Measurements from ENCODE around the gene TBCK. TPM values are rescaled to one million over a fixed set of nuclear protein-coding genes. Genes with fewer than 3 reads are reported as not detected.

The TBCK gene
- total RNA-seq, 1 donor: 68.8 TPM

DNA sequence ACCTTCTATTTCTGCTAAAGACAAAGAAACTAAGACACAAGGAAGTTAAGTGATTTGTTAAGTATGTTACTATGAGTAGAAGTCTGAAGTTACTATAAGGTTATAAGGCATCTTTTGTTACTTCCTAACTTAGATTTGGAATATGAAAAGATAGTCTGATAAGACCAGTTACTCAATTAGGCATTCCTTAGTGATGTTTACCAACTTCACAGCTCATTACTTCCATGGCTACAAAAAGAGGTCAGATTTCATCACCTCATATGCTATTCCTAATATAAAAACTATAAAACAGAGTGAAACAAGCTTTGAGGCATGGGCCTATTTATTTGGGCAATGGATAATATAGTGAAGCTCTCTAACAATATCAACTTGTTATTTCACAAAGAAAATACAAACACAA, 143.1 kb downstream of the TBCK start:
- Histone ChIP-seq H3K27me3 (ENCODE audit: insufficient read depth, low read length) (no peaks in the 10 kb centered on the region), H3K27ac (ENCODE audit: low read depth, low read length) (no peak overlapping the region), H3K36me3 (ENCODE audit: insufficient read depth, low read length) (peaks cover 3% of the 10 kb centered on the region), H3K4me2 (ENCODE audit: insufficient read depth, low read length) (no peak overlapping the region), H3K4me3 (ENCODE audit: insufficient read depth, low read length) (no peak overlapping the region), H3K79me2 (ENCODE audit: insufficient read depth, low read length) (no peaks in the 10 kb centered on the region), H4K20me1 (ENCODE audit: insufficient read depth, low read length) (no peaks in the 10 kb centered on the region), H3K9me3 (ENCODE audit: low read depth, low read length) (no peaks in the 10 kb centered on the region), H2AFZ (ENCODE audit: low read length) (no peak overlapping the region), H3K4me1 (ENCODE audit: insufficient read depth, low read length) (no peaks in the 10 kb centered on the region)
- TF ChIP-seq, protein P1, sequence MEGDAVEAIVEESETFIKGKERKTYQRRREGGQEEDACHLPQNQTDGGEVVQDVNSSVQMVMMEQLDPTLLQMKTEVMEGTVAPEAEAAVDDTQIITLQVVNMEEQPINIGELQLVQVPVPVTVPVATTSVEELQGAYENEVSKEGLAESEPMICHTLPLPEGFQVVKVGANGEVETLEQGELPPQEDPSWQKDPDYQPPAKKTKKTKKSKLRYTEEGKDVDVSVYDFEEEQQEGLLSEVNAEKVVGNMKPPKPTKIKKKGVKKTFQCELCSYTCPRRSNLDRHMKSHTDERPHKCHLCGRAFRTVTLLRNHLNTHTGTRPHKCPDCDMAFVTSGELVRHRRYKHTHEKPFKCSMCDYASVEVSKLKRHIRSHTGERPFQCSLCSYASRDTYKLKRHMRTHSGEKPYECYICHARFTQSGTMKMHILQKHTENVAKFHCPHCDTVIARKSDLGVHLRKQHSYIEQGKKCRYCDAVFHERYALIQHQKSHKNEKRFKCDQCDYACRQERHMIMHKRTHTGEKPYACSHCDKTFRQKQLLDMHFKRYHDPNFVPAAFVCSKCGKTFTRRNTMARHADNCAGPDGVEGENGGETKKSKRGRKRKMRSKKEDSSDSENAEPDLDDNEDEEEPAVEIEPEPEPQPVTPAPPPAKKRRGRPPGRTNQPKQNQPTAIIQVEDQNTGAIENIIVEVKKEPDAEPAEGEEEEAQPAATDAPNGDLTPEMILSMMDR (IDR thresholded peaks at IDR 0.05; ENCODE audit: extremely low read depth, low read depth, low read length): no peak
- DNase-seq (ENCODE audit: insufficient read length, low spot score, missing footprints): no peak

DNA sequence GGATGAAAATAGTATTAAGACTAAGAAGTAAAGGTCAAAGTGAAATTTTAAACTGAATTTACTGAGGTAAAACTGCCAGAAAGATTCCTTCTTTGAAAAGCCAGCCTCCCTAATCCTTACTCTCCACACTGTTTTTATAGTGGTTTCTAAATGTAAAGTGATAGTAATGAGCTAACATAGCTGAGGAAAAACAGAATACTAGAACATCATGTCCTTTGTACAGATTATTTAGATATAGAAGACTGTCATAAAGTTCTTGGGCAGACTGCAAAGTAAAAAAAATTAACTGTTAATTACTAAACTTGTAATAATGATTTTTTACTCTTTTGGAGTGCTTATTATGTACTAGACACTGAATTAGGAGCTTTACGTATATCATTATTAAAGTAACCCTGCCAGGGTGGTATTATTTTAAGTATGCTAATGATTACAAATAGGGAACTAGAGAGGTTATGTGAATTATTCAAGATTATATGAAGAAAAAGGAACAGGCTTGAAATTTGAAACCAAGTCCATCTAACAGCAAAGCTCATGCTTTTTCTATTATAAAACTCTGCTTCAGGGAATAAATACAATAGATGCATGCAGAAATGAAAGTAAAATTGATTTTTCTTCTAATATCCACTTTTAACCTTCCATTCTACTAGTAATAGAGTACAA, 150.5 kb downstream of the TBCK start:
- H3K4me3 ChIP-seq (ENCODE audit: insufficient read depth, low read length): no peak overlapping the region
- no peaks in the 10 kb centered on the region for H4K20me1 ChIP-seq (ENCODE audit: insufficient read depth, low read length)
- TF ChIP-seq, protein P1 (IDR thresholded peaks at IDR 0.05; ENCODE audit: extremely low read depth, low read depth, low read length): no peak
- no peaks in the 10 kb centered on the region for H3K79me2 ChIP-seq (ENCODE audit: insufficient read depth, low read length)
- H2AFZ ChIP-seq (ENCODE audit: low read length): no peak overlapping the region
- H3K27ac ChIP-seq (ENCODE audit: low read depth, low read length): no peak overlapping the region
- no peaks in the 10 kb centered on the region for H3K36me3 ChIP-seq (ENCODE audit: insufficient read depth, low read length)
- no peak overlapping the region for H3K4me2 ChIP-seq (ENCODE audit: insufficient read depth, low read length)
- no peak for DNase-seq (ENCODE audit: insufficient read length, low spot score, missing footprints)
- H3K9me3 ChIP-seq (ENCODE audit: low read depth, low read length): no peaks in the 10 kb centered on the region
- H3K27me3 ChIP-seq (ENCODE audit: insufficient read depth, low read length): no peaks in the 10 kb centered on the region
- H3K4me1 ChIP-seq (ENCODE audit: insufficient read depth, low read length): no peaks in the 10 kb centered on the region

DNA sequence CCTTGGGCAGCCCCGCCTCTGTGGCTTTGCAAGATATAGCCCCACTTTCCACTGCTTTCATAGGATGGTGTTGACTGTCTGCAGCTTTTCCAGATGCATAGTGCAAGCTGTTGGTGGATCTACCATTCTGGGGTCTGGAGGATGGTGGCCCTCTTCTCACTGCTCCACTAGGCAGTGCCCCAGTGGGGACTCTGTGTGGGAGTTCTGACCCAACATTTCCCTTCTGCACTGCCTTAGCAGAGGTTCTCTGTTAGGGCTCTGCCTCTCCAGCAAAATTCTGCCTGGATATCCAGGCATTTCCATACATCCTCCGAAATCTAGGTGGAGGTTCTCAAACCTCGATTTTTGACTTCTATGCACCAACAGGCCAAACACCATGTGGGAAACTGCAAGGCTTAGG, 153.7 kb downstream of the TBCK start:
- no peaks in the 10 kb centered on the region for H3K36me3 ChIP-seq (ENCODE audit: insufficient read depth, low read length)
- no peak overlapping the region for H3K4me2 ChIP-seq (ENCODE audit: insufficient read depth, low read length)
- H3K4me3 ChIP-seq (ENCODE audit: insufficient read depth, low read length): no peak overlapping the region
- no peaks in the 10 kb centered on the region for H3K27me3 ChIP-seq (ENCODE audit: insufficient read depth, low read length)
- no peaks in the 10 kb centered on the region for H3K4me1 ChIP-seq (ENCODE audit: insufficient read depth, low read length)
- DNase-seq (ENCODE audit: insufficient read length, low spot score, missing footprints): no peak
- H3K27ac ChIP-seq (ENCODE audit: low read depth, low read length): no peak overlapping the region
- TF ChIP-seq, protein P1 (IDR thresholded peaks at IDR 0.05; ENCODE audit: extremely low read depth, low read depth, low read length): no peak
- no peaks in the 10 kb centered on the region for H3K79me2 ChIP-seq (ENCODE audit: insufficient read depth, low read length)
- H4K20me1 ChIP-seq (ENCODE audit: insufficient read depth, low read length): no peaks in the 10 kb centered on the region
- no peaks in the 10 kb centered on the region for H3K9me3 ChIP-seq (ENCODE audit: low read depth, low read length)
- H2AFZ ChIP-seq (ENCODE audit: low read length): no peak overlapping the region

DNA sequence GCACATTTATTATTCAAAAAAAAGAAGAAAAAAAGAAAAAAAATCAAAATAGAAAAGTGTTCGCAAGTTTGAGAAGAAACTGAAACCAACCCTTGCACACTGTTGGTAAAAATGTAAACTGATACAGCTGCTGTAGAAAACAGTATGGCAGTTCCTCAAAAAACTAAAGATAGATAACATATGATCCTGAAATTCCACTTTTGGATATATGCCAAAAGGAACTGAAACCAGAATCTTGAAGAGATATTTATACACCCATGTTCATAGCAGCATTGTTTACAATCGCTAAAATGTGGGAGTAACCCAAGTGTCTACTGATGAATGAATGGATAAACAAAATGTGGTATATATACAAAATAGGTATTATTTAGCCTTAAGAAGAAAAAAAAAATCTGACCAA, 155.4 kb downstream of the TBCK start:
- no peak overlapping the region for H3K4me2 ChIP-seq (ENCODE audit: insufficient read depth, low read length)
- H3K79me2 ChIP-seq (ENCODE audit: insufficient read depth, low read length): no peaks in the 10 kb centered on the region
- H3K27ac ChIP-seq (ENCODE audit: low read depth, low read length): no peak overlapping the region
- DNase-seq (ENCODE audit: insufficient read length, low spot score, missing footprints): no peak
- no peaks in the 10 kb centered on the region for H3K9me3 ChIP-seq (ENCODE audit: low read depth, low read length)
- TF ChIP-seq, protein P1 (IDR thresholded peaks at IDR 0.05; ENCODE audit: extremely low read depth, low read depth, low read length): no peak
- no peaks in the 10 kb centered on the region for H4K20me1 ChIP-seq (ENCODE audit: insufficient read depth, low read length)
- no peak overlapping the region for H3K4me3 ChIP-seq (ENCODE audit: insufficient read depth, low read length)
- no peaks in the 10 kb centered on the region for H3K4me1 ChIP-seq (ENCODE audit: insufficient read depth, low read length)
- H2AFZ ChIP-seq (ENCODE audit: low read length): no peak overlapping the region
- H3K36me3 ChIP-seq (ENCODE audit: insufficient read depth, low read length): no peaks in the 10 kb centered on the region
- no peaks in the 10 kb centered on the region for H3K27me3 ChIP-seq (ENCODE audit: insufficient read depth, low read length)

Measured in osteoblast (primary cell).